ENCODE measurements around the gene CHAMP1.
"Not testable (repeated sequence)": the region's sequence is repeated elsewhere in the genome, so short reads cannot be mapped to it uniquely, and the experiment has no call there.

Gene CHAMP1

DNA sequence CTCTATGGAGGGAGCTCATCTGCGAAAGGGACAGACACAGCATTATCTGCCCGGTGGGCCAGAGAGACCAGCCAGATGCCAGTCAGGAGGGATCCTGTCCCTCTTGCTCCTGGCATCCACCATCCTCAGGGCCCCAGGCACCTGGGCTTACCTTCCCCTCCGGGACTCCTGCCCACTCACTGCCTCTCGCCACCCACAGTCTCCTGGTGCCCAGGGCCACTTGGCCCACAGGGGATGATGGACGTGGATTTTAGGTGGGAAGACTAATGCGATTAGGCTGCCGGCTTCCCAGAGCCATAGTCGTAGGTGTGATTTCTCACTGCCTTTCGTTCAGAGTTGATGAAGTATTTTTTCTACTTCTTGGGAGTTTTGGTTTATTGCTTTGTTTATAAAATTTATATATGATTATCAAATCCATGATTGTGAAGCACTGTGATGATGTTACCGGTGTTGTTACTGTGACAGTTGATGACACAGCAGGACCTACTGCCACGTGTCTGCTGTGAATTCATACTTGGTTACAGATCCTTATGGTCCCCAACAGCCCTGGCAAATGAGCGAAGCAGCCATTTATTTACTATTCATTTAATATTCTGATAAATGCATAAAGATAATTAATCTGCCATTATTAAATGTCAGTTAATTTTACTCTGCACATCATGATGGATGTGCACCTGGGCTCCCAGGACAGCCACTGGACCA lies 14.5 kb upstream of the CHAMP1 start:
- DNase-seq (ENCODE audit: low spot score) = no peak

DNA sequence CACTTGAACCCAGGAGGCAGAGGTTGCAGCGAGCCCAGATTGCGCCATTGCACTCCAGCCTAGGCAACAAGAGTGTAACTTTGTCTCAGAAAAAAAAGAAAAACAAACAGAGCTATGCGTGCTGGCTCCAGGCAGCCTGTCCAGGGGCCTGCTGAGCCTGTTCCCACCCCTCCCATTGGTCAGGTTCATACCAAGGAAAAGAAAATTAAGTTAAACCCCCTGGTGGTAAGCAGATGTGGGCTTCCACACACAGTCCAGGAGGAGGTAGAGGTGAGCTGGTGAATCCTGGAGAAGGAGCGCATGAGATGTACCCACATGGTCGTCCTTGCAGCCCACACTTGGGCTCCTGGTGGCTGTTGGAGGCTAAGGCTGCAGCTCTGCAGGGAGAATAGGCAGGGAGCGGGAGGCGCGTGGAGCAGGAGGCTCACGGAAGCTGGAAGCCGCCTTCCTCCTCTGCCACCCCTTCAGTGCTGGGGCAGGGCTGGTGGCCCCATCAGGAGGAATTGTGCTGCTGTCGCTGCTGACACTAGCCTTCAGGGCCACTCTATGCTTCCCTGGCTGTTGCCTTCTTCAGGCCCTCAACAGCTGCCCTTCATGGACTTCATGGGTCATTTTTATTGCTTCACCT lies 10.5 kb upstream of the CHAMP1 start:
- no peak for DNase-seq (ENCODE audit: low spot score)

DNA sequence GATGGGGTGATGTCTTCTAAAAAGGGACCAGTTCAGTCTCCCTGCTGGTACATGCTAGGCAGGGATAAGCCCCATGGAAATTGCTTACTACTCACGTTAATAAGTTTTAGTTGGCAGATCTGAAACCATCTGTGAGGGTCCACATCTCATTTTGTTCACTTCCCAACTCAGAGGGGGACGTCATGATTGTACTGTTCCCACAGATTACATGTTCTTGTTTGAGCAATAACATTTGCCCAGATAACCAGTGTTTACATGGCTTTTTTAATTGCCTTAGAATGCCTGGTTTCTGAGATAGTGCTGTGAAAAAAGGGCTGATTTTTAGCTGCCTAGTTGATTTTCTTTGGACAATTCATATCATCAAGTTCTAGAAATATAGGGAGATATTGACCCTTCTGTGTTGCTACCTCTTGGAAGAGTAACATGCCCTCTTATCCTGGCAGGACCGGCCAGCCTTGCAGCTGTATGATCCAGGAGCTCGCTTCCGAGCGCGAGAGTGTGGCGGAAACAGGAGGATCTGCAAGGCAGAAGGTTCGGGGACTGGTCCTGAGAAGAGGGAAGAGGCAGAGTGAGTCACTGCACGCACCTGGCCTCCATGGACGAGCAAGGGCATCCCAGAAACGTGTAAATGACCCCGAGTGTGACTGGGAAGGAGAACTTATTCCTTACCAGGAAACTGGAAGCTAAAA lies 9.8 kb upstream of the CHAMP1 start:
- DNase-seq (ENCODE audit: low spot score) = no peak

DNA sequence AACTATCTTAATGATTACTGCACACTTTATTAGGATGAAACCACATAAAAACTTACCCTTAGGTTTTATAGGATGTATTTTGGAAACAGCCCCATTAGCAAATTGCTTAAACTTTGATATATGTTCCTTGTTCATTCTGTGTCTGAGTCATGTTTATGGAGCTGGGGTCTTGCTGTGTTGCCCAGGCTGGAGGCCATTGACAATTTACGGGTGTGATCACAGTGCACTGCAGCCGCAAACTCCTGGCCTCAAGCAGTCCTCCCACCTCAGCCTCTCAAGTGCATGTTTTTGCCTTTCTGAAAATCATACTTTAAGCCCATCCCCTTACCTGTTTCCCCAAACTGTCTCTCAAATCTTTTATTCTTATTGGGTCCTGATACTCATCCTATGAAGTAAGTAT lies 5.2 kb upstream of the CHAMP1 start:
- no peak for DNase-seq (ENCODE audit: low spot score)

DNA sequence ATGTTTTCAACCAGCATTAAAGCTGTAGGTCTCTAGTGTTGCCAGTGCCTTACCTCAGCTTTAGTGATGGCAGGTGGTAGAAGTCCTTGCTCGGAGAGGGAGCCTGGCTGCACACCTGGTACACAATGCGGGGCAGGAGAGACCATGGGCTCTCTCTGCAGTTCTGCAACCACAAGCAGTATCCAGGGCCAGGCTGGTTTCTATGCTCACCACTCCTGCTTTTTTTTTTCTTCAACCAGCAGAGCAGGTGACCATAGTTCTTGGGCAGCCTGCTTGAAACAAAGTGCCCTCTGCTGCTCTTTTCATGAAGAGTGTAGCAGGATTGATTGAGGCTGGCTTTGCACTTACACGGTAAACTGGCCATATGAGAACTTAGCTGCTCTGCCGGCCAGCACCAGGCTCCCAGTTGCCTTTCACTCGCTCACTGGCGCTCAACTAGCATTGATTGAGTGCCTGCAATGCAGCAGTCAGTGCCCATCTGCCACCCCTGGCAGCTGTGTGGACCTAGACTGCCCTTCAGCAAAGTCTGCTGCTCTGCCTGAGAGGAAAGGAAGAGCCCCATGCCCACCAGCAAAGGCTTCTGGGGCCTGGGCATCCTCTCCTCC lies 4.4 kb upstream of the CHAMP1 start:
- DNase-seq (ENCODE audit: low spot score) = no peak

DNA sequence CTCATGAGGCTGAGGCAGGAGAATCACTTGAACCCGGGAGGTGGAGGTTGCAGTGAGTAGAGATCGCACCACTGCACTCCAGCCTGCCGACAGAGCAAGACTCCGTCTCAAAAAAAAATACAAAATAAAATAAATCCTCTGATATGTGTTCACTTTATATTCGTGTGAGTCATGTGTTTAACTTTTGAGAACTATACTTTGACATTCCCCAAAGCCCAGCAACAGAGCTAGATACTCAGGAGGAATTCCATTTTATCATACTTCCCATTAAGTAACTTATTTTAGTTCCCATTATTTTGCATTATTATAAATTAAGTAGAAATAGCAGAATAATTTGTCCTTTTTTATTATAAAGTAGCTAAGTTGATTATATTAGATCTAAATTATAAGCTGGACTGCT lies 3.3 kb upstream of the CHAMP1 start:
- no peak for DNase-seq (ENCODE audit: low spot score)

DNA sequence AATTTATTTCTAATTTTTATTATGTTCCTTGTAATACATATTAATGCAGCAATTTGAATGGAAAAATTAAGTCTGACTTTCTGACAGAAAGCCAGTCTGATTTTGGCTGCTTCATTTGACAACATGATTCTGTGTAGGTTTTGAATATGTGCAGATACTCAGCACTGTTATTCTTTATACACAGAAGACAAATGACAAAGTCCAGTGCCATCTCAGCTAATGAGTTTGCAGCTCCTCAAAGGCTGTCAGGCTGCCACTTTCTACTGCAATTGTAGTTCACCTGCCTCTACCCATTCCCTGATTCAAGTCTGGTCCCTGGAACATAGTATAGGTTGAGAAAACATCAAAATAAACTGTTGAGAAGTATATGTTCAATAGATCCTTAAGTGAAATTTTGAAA lies 2.9 kb upstream of the CHAMP1 start:
- DNase-seq (ENCODE audit: low spot score) = no peak

DNA sequence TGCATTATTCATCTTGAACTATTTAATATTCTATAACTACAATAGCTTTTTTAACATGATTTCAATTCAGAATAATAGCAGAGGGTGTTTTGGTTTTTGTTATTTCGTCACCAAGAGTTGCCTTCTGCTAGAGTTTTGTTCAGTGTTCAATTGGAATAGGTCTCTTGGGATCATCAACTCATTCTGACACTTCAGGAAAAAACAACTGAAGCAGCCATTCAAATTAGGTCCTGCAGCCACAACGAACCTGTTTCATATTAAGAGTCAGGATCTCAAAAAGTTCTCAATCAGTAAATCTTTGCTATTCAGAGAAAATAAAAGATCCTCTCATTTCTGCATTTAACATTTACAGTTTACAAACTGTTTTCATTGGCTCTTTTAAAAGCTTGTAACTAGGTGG lies 2.4 kb upstream of the CHAMP1 start:
- DNase-seq (ENCODE audit: low spot score) = no peak

DNA sequence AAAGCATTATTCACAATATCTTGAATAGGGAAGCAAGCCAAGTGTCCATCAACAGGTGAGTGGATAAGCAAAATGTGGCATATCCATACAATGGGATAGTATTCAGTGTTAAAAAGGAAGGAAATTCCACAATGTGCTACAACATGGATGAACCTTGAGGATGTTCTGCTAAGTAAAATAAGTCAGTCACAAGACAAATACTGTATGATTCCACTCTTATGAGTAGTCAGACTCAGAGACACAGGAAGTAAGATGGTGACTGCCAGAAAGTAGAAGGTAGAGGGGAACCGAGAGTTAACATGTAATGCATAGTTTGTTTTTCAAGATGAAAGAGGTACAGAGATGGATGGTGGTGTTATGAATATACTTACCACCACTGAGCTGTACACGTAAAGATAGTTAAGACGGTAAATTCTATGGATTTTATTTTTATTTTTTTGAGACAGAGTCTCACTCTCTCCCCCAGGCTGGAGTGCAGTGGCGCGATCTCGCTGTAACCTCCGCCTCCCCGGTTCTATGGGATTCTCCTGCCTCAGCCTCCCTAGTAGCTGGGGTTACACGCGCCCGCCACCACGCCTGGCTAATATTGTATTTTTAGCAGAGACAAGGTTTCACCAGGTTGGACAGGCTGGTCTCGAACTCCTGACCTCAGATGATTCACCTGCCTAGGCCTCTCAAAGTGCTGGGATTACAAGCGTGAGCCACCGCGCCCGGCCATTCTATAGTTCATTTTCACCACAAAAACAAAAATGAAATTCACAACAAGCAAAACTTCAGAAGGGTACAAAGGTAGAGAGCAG lies 1.0 kb upstream of the CHAMP1 start:
- DNase-seq (ENCODE audit: low spot score) = no peak

DNA sequence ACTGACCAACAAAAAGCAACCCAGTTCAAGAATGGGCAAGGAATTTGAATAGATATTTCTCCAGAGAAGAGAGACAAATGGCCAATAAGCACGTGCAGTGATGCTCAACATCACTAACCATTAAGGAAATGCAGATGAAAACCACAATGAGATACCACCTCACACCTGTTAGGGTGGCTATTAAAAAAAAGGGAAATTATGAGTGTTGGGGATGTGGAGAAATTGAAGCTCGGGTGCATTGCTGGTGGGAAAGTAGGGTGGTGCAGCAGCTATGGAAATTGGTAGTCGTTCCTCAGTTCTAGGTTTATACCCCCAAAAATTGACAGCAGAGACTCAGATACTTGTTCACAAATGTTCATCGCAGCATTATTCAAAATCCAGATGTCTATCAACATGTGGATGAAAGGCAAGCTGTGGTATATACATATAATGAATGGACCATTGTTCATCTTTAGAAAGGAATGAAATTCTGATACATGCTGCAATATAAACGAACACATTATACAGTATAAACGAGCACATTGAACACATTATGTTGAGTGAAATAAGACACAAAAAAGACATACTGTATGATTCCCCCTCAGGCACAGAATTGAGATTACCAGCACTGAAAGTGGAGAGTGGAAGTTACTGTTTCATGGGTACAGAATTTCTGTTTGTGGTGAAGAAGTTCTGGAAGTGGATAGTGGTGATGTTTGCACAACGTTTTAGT lies 927 bp downstream of the CHAMP1 start:
- DNase-seq (ENCODE audit: low spot score) = no peak

DNA sequence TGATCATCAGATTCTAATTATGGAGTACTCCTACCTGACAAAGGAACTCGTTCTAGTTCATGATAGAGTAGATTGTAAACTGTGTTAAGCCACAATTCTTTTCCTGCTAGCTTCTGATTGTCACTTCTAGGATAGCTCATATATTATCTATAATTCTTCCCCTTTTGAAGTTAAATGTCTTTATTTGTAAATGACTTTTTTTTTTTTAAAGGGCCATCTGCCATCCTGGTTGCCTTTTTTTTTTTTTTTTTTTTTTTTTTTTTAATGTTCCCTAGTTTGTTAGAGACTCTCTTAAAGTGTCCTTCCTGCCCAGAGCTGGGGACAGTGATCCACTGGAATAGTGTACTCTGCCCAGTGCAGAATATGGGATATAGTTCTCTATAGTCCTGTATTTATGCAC lies 4.3 kb downstream of the CHAMP1 start:
- no peak for DNase-seq (ENCODE audit: low spot score)

DNA sequence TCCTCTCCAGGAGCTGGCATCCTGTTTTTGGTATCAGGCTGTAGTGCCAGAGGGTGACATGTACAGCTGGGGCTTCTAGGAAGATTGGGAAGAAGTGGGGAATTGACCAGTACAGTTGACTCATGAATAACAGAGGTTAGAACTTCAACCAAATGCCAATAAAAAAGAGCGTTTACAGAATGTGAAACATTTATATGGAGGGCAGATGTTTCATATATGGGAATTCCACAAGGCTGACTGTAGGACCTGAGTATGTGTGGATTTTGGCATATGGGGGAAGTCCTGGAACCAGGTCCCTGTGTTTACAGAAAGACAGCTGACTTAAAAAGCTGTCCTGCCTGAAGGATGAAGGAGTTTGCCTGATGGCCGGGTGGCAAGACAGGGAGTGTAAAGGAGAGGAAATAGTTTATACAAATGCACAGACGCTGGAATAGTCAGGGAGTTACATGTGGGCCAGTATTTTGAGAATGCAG lies 5.2 kb downstream of the CHAMP1 start:
- peak; percentile 56 for DNase-seq (ENCODE audit: low spot score)

DNA sequence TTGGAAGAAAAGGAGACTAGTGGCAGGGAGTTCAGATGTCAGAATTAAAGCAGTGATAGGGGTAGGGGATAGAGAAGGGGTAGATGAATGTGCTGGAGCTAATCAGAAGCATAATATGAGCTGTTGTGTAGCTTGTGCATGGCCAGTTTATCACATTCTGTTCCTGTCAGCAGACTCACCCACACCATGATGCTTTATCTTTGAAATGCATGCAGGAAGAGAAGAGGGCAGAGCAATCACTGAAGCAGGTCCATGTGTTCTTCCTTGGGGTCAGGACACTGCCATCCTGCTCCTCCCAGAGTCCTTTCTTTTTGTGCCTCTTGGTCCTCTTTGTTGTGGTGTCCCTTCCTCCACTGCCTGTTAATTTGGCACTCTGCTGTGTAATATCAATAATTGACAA lies 5.8 kb downstream of the CHAMP1 start:
- no peak for DNase-seq (ENCODE audit: low spot score)

DNA sequence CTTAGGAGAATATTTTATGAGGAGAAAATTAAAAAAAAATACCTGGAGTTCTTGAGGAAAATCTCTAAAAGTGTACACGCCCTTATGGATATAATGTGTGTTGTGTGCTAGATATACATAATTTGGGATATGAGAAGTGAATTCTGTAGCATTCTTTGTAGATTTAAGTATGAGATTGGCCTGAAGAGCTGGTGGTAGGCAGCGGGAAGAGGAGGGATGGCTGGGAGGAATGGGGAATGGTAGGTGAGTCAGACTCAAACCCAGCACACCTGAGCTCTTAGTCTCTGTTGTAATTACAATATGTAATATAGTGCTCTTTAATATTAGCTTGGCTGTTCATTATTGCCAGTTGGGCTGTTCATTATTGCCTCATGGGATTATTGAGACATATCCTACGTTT lies 7.0 kb downstream of the CHAMP1 start:
- no peak for DNase-seq (ENCODE audit: low spot score)

DNA sequence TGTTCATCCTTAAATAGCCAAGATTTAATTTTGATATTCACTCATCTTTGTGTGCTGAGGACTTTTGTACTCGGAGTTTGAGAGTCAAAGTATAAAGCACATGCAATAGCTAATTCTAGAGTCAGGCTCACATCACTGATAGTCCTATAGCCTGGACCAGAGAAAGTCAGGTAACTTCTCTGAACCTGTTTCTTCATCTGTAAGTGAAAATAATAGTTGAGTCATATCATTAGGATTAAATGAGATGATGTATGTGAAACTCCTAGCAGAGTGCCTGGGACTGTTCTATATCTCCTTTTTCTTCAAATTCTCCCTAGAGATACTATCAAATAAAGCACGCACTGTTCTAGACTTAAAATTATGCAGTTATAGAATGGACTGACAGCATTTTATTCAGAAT lies 9.0 kb downstream of the CHAMP1 start:
- DNase-seq (ENCODE audit: low spot score) = no peak

DNA sequence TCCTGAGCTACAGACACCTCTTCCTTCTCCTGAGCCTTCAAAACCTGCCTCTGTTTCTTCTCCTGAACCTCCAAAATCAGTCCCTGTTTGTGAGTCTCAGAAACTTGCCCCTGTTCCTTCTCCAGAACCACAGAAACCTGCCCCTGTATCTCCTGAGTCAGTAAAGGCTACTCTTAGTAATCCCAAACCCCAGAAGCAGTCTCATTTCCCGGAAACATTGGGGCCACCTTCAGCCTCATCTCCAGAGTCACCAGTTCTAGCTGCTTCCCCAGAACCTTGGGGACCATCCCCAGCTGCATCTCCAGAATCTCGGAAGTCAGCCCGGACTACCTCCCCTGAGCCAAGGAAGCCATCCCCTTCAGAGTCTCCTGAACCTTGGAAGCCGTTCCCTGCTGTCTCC lies 10.0 kb downstream of the CHAMP1 start:
- DNase-seq (ENCODE audit: low spot score) = no peak

DNA sequence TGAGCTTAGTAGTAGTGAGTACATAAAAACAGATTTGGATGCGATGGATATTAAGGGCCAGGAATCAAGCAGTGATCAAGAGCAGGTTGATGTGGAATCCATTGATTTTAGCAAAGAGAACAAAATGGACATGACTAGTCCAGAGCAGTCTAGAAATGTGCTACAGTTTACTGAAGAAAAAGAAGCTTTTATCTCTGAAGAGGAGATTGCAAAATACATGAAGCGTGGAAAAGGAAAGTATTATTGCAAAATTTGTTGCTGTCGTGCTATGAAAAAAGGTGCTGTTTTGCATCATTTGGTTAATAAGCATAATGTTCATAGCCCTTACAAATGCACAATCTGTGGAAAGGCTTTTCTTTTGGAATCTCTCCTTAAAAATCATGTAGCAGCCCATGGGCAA lies 11.4 kb downstream of the CHAMP1 start:
- no peak for DNase-seq (ENCODE audit: low spot score)

DNA sequence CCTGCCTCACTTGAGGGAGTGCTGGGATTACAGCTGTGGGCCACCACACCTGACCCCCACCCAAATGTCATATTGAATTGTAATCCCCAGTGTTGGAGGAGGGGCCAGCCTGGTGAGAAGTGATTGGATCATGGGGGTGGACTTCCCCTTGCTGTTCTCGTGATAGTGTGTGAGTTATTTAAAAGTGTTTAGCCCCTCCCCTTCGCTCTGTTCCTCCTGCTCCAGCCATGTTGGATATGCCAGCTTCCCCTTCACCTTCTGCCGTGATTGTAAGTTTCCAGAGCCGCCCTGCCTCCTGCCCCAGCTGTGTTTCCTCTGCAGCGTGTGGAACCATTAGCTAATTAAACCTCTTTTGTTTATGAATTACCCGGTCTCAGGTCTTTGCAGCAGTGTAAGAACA lies 13.7 kb downstream of the CHAMP1 start:
- DNase-seq (ENCODE audit: low spot score) = no peak

DNA sequence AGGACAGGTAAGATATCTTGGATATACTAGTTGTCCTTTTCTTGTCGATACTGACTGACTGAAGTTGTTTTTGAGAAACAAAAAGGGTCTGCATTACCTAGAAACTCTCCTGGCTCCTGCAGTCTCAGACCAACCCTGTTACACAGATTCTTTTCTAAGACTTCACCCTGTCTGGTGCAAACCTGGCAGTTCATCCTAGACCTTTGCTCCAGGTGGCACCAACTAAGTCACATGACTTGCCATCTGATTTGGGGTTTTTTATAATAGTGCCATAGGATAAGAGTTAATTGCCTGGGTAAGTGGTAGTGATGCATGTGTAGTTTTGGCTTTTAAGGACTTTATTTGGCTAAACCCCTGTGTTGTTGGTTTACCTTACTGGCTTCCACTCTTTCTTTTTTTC lies 14.3 kb downstream of the CHAMP1 start:
- DNase-seq (ENCODE audit: low spot score) = no peak

DNA sequence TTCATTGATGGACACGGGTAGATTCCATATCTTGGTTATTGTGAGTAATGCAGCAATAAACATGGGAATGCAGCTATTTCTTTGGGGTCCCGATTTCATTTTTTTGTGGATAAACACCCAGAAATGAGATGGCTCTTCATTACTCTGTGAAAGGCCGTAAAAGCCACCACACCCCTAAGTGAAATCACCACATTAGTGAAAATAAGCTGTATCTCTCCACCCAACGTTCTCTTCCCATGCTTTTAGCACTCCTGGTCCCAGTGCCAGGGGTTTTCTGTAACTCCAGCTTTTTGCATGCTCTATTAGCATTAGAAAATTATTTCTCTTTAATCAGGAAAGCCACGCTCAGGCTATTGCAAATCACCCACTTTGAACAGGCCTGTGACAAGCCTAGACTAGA lies 15.8 kb downstream of the CHAMP1 start:
- DNase-seq (ENCODE audit: low spot score) = no peak

DNA sequence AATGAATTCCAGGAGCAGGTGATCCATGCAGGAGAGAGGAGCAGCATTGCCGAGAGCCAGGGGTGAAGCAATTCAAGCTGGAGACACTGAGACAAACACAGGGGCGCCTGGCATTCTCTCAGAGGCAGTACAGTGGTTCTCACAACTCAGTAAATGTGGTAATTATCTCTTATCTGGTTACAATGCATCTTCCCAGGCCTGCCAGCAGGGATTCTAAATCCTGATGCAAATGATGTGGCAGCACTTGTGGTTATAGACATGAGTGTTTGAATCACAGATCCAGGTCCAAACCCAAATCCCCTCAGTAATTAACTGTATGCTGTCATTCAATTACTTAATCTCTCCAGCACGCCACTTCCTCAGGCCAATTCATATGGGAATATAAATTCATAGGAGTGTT lies 19.6 kb downstream of the CHAMP1 start:
- DNase-seq (ENCODE audit: low spot score) = not testable (repeated sequence)

Data from AG20443 (cell line).